H1 (cell line): ENCODE data around the gene TEX14. TPM values are rescaled to one million over a fixed set of nuclear protein-coding genes. Genes with fewer than 3 reads are reported as not detected.

Experiments
- CTCF ChIA-PET: fragments of 300-600 bp; sonication (Branson Sonifier 250); formaldehyde crosslinking; loops from one replicate; lab custom pipeline; 2021; ENCODE audit not compliant: partially characterized antibody; lab: Charles Lee
- POLR2A ChIA-PET: fragments of 300-600 bp; sonication (Branson Sonifier 250); formaldehyde crosslinking; loops from one replicate; lab custom pipeline; 2021; ENCODE audit warnings: inconsistent platforms; ENCODE audit not compliant: partially characterized antibody; lab: Charles Lee
- DNase-seq, 2 experiments: peaks; one replicate each; pipeline versions ENCODE4 v3.0.0 to v3.0.0-alpha.2; 2010 to 2022; ENCODE audit warnings: low spot score in 2 of 2, low read depth in 1 of 2, mixed read lengths in 1 of 2
- FAIRE-seq: peaks from 2 replicates; lab custom pipeline; 2011; peaks lifted over from hg19 to GRCh38; lab: Jason Lieb, UNC
- H2AFZ ChIP-seq: 2 replicates; pipeline ENCODE4 v1.8.1; 2012; ENCODE audit warnings: low read length, inconsistent platforms
- H2AK5ac ChIP-seq: 2 replicates; pipeline ENCODE4 v1.6.1; 2013; ENCODE audit warnings: low read depth, low read length
- H2BK120ac ChIP-seq: replicated peaks from 2 replicates; pipeline ENCODE3; 2013; ENCODE audit warnings: low read depth, low read length, inconsistent platforms
- H2BK12ac ChIP-seq: 2 replicates; pipeline ENCODE4 v1.6.1; 2013; ENCODE audit warnings: low read depth, low read length
- H2BK15ac ChIP-seq: 2 replicates; pipeline ENCODE4 v1.6.1; 2013; ENCODE audit warnings: low read length
- H2BK20ac ChIP-seq: 2 replicates; pipeline ENCODE4 v1.6.1; 2013; ENCODE audit warnings: low read length
- H2BK5ac ChIP-seq: 2 replicates; pipeline ENCODE4 v1.6.1; 2013; ENCODE audit warnings: low read depth, low read length
- H3K14ac ChIP-seq: 2 replicates; pipeline ENCODE4 v1.6.1; 2013; ENCODE audit warnings: inconsistent platforms; ENCODE audit not compliant: insufficient read length
- H3K18ac ChIP-seq: 2 replicates; pipeline ENCODE4 v1.6.1; 2013; ENCODE audit warnings: low read length; ENCODE audit errors: extremely low read depth
- H3K23ac ChIP-seq: 2 replicates; pipeline ENCODE4 v1.6.1; 2013; ENCODE audit warnings: inconsistent platforms; ENCODE audit not compliant: insufficient read length
- H3K23me2 ChIP-seq: 2 replicates; pipeline ENCODE4 v1.6.1; 2013; ENCODE audit warnings: low read depth, low read length
- H3K27ac ChIP-seq: 2 replicates; pipeline ENCODE4 v1.6.1; 2011; ENCODE audit warnings: low read depth, low read length, inconsistent platforms
- H3K27me3 ChIP-seq, 4 experiments: replicated peaks in 1 of 4; 1 replicate in 1 of 4; 2 replicates in 3 of 4; pipeline versions ENCODE4 v1.6.1 to v1.8.1; 2011 to 2013; ENCODE audit warnings: low read length in 3 of 4, mild to moderate bottlenecking in 3 of 4, inconsistent platforms in 2 of 4, mixed read lengths in 2 of 4, moderate library complexity in 1 of 4; ENCODE audit not compliant: control insufficient read depth in 3 of 4, insufficient read depth in 3 of 4; ENCODE audit errors: extremely low read depth in 1 of 4
- H3K36me3 ChIP-seq, 4 experiments: 2 replicates each; pipeline versions ENCODE4 v1.6.1 to v1.8.1; 2011 to 2013; ENCODE audit warnings: mild to moderate bottlenecking in 4 of 4, low read length in 3 of 4, moderate library complexity in 2 of 4, control low read depth in 1 of 4, inconsistent platforms in 1 of 4; ENCODE audit not compliant: insufficient read depth in 4 of 4, control insufficient read depth in 2 of 4
- H3K4ac ChIP-seq: replicated peaks from 2 replicates; pipeline ENCODE3; 2013; ENCODE audit warnings: low read length, low read depth, mixed read lengths, inconsistent platforms; ENCODE audit not compliant: insufficient read length
- H3K4me1 ChIP-seq, 4 experiments: replicated peaks in 1 of 4; 1 replicate in 1 of 4; 2 replicates in 3 of 4; pipeline versions ENCODE4 v1.6.1 to v1.8.1; 2011 to 2013; ENCODE audit warnings: low read length in 3 of 4, inconsistent platforms in 2 of 4, mixed read lengths in 1 of 4; ENCODE audit not compliant: insufficient read depth in 4 of 4, control insufficient read depth in 3 of 4
- H3K4me2 ChIP-seq, 2 experiments: 2 replicates each; pipeline versions ENCODE4 v1.6.1 to v1.8.1; 2011 to 2013; ENCODE audit warnings: low read depth in 2 of 2, low read length in 2 of 2, control low read depth in 1 of 2, inconsistent platforms in 1 of 2, mild to moderate bottlenecking in 1 of 2; ENCODE audit not compliant: insufficient read depth in 1 of 2
- H3K4me3 ChIP-seq, 4 experiments: fragments of 200-600, 300-600 bp in 1 of 4; sonication (generic), shearing (Covaris generic), sonication (Bioruptor Twin) in 1 of 4; 2 replicates each; pipeline versions ENCODE4 v1.5.1 to v1.8.1; 2011 to 2016; ENCODE audit warnings: low read length in 4 of 4, low read depth in 3 of 4, control low read depth in 2 of 4, inconsistent platforms in 2 of 4, mild to moderate bottlenecking in 2 of 4, mixed read lengths in 1 of 4, moderate library complexity in 1 of 4; ENCODE audit not compliant: insufficient read depth in 2 of 4; ENCODE audit errors: extremely low read depth in 1 of 4
- H3K56ac ChIP-seq: replicated peaks from 2 replicates; pipeline ENCODE3; 2013; ENCODE audit warnings: low read depth, mild to moderate bottlenecking, mixed read lengths, low read length, inconsistent platforms; ENCODE audit not compliant: insufficient read length
- H3K79me1 ChIP-seq: 2 replicates; pipeline ENCODE4 v1.6.1; 2013; ENCODE audit warnings: low read depth, low read length, control low read depth
- H3K79me2 ChIP-seq, 2 experiments: 2 replicates each; pipeline versions ENCODE4 v1.6.1 to v1.8.1; 2012 to 2013; ENCODE audit warnings: low read length in 2 of 2, mild to moderate bottlenecking in 2 of 2, inconsistent platforms in 1 of 2; ENCODE audit not compliant: insufficient read depth in 2 of 2, control insufficient read depth in 1 of 2
- H3K9ac ChIP-seq, 4 experiments: replicated peaks in 1 of 4; 1 replicate in 1 of 4; 2 replicates in 3 of 4; pipeline versions ENCODE4 v1.6.1 to v1.8.1; 2011 to 2013; ENCODE audit warnings: low read depth in 3 of 4, low read length in 3 of 4, control low read depth in 2 of 4, mild to moderate bottlenecking in 2 of 4, moderate library complexity in 2 of 4, inconsistent platforms in 1 of 4; ENCODE audit errors: extremely low read depth in 1 of 4
- H3K9me3 ChIP-seq, 2 experiments: 2 replicates each; pipeline versions ENCODE4 v1.6.1 to v1.8.1; 2012 to 2013; ENCODE audit warnings: mild to moderate bottlenecking in 2 of 2, moderate library complexity in 2 of 2, control low read depth in 1 of 2, inconsistent platforms in 1 of 2, low read depth in 1 of 2, low read length in 1 of 2, mixed read lengths in 1 of 2; ENCODE audit not compliant: insufficient read depth in 2 of 2
- H4K20me1 ChIP-seq, 2 experiments: replicated peaks in 1 of 2; 2 replicates each; pipeline versions ENCODE3 to v1.8.1; 2011 to 2013; ENCODE audit warnings: inconsistent platforms in 2 of 2, low read length in 2 of 2, mild to moderate bottlenecking in 1 of 2; ENCODE audit not compliant: insufficient read depth in 2 of 2, control insufficient read depth in 1 of 2
- H4K5ac ChIP-seq: 2 replicates; pipeline ENCODE4 v1.6.1; 2013; ENCODE audit warnings: low read length, low read depth, mixed read lengths, inconsistent platforms; ENCODE audit not compliant: insufficient read length
- H4K8ac ChIP-seq: 2 replicates; pipeline ENCODE4 v1.8.0; 2013; ENCODE audit warnings: mild to moderate bottlenecking, moderate library complexity, low read length, inconsistent platforms; ENCODE audit not compliant: insufficient read depth; ENCODE audit errors: extremely low read depth
- H4K91ac ChIP-seq: replicated peaks from 2 replicates; pipeline ENCODE3; 2013; ENCODE audit warnings: low read length, mixed read lengths, inconsistent platforms; ENCODE audit not compliant: insufficient read length
- ASH2L ChIP-seq: fragments of 200-600, 300-600 bp; sonication (generic); IDR thresholded peaks from one replicate; pipeline ENCODE4 v1.7.1; 2017; ENCODE audit warnings: low read length
- CBX5 ChIP-seq: fragments of 300-800, 300-1000 bp; sonication (generic); IDR thresholded peaks from 2 replicates; pipeline ENCODE4 v1.7.1; 2016; ENCODE audit warnings: antibody characterized with exemption, low read length, low read depth
- CBX8 ChIP-seq: fragments of 300-800, 300-1000 bp; sonication (generic); IDR thresholded peaks from 2 replicates; pipeline ENCODE4 v1.7.1; 2016; ENCODE audit warnings: low read depth, low read length, borderline replicate concordance
- EGR1 ChIP-seq: IDR thresholded peaks from 2 replicates; pipeline ENCODE4 v1.6.1; 2011; ENCODE audit warnings: low read depth, low read length, borderline replicate concordance
- FOSL1 ChIP-seq: IDR thresholded peaks from 2 replicates; pipeline ENCODE4 v1.6.1; 2011; ENCODE audit warnings: mild to moderate bottlenecking, low read depth, low read length, moderate library complexity; ENCODE audit not compliant: insufficient read depth
- NRF1 ChIP-seq: IDR thresholded peaks from 2 replicates; pipeline ENCODE4 v1.6.1; 2011; ENCODE audit warnings: mild to moderate bottlenecking, low read depth, low read length, improper control_type of control experiment
- POU5F1 ChIP-seq: IDR thresholded peaks from 2 replicates; pipeline ENCODE4 v1.6.1; 2011; ENCODE audit warnings: low read depth, mild to moderate bottlenecking, low read length, moderate library complexity
- RAD21 ChIP-seq, 2 experiments: IDR thresholded peaks in 1 of 2; conservative IDR thresholded peaks in 1 of 2; 2 replicates each; pipeline ENCODE4 v1.6.1; 2011; ENCODE audit warnings: low read depth in 2 of 2, low read length in 2 of 2, improper control_type of control experiment in 1 of 2, inconsistent platforms in 1 of 2, mild to moderate bottlenecking in 1 of 2, moderate library complexity in 1 of 2
- RBBP5 ChIP-seq: IDR thresholded peaks from 2 replicates; pipeline ENCODE4 v1.7.1; 2012; ENCODE audit warnings: low read depth, mild to moderate bottlenecking, inconsistent platforms, low read length, moderate library complexity, borderline replicate concordance
- SP2 ChIP-seq: IDR thresholded peaks from 2 replicates; pipeline ENCODE4 v1.6.1; 2012; ENCODE audit warnings: mild to moderate bottlenecking, low read length, inconsistent platforms
- TAF1 ChIP-seq: IDR thresholded peaks from 2 replicates; pipeline ENCODE4 v1.6.1; 2011; ENCODE audit warnings: mild to moderate bottlenecking, low read depth, low read length
- WGBS, 2 experiments: shearing (Covaris generic) in 1 of 2; methylation state at CpG; one replicate each; pipeline versions ENCODE4 v1.1.6 to v1.1.7; 2013 to 2015; ENCODE audit warnings: low lambda C conversion rate in 2 of 2, mixed read lengths in 2 of 2, inconsistent platforms in 1 of 2, low coverage in 1 of 2, missing lambda C conversion rate in 1 of 2; ENCODE audit not compliant: insufficient replicate concordance in 2 of 2, insufficient coverage in 1 of 2, insufficient read length in 1 of 2; ENCODE audit errors: extremely low coverage in 1 of 2, missing lambda C conversion rate in 1 of 2; 5-methylcytosine and 5-hydroxymethylcytosine counted together
- polyA plus RNA-seq, 7 experiments: library from polyadenylated mRNA; depleted of rRNA in 3 of 7; stranded (reverse) in 5 of 7; unstranded in 2 of 7; fragments of >200 nt in 5 of 7; fragments of 200-250 nt in 2 of 7; gene quantifications; 1 replicate in 5 of 7; 2 replicates in 1 of 7; 4 replicates in 1 of 7; pipeline versions ENCODE4 v1.2.1 to v1.2.3, GENCODE V29; 2011 to 2013; ENCODE audit warnings: missing spikeins in 2 of 7, mixed read lengths in 2 of 7
- total RNA-seq: library from RNA; stranded (reverse); fragmentation: NEBNext Ultra II Directional; extraction: Animal tissue kit (Norgen Biotek cat#: 25700); gene quantifications from 2 replicates; pipeline ENCODE4 v1.2.1, GENCODE V29; 2021
- TF ChIP-seq, protein P1 (sequence below), 3 experiments: IDR thresholded peaks; 1 replicate in 2 of 3; 2 replicates in 1 of 3; pipeline versions ENCODE4 v1.5.1 to v1.6.1; 2011; ENCODE audit warnings: low read length in 3 of 3, mild to moderate bottlenecking in 3 of 3, inconsistent platforms in 2 of 3, low read depth in 1 of 3, moderate library complexity in 1 of 3; ENCODE audit not compliant: insufficient read depth in 1 of 3; ENCODE audit errors: control extremely low read depth in 1 of 3

The TEX14 gene
- total and polyA plus RNA-seq, 2 of the 8 experiments (the other 6 are each of a cell fraction or from before 2014, with no cell fraction given): 0.83 to 2.5 TPM

DNA sequence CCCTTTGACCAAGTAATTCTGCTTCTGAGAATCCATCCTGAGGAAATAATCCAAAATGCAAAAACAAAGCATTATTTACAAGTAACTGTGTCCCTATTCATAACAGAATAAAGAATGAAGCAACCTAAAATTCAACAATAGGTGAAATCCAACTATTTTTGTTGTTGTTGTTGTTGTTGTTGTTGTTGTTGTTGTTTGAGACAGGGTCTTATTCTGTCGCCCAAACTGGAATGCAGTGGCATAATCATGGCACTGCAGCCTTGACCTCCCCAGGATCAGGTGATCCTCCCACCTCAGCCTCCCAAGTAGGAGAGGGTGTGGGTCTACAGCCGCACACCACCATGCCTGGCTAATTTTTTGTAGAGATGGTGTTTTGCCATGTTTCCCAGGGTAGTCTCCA lies 101.5 kb downstream of the TEX14 start:
- Histone ChIP-seq H3K9me3 (no peaks in the 10 kb centered on the region), H3K4me2 (no peak overlapping the region), H2BK120ac (no peak overlapping the region), H2AFZ (no peak overlapping the region), H2BK5ac (no peak overlapping the region), H3K4me3 (no peak overlapping the region), H4K8ac (no peak overlapping the region), H3K4me1 (no peaks in the 10 kb centered on the region), H3K79me1 (no peaks in the 10 kb centered on the region), H3K36me3 (no peaks in the 10 kb centered on the region), H3K14ac (no peak overlapping the region), H3K27ac (no peak overlapping the region), H3K18ac (no peak overlapping the region), H3K4ac (no peak overlapping the region), H3K23me2 (no peaks in the 10 kb centered on the region), H4K20me1 (no peaks in the 10 kb centered on the region), H2AK5ac (no peak overlapping the region), H4K91ac (no peak overlapping the region), H4K5ac (no peak overlapping the region), H2BK20ac (no peak overlapping the region), H3K23ac (no peak overlapping the region), H3K9ac (no peak overlapping the region), H2BK15ac (no peak overlapping the region), H3K56ac (no peak overlapping the region), H2BK12ac (no peak overlapping the region), H3K79me2 (no peaks in the 10 kb centered on the region), H3K27me3 (no peaks in the 10 kb centered on the region)
- ChIA-PET POLR2A (interaction anchor here (7.7 kb wide), 1 partner anchor 40 kb away, joined by 68 read pairs; no protein-coding TSS in a partner anchor), CTCF (interaction anchor here (1.2 to 3.6 kb wide), 3 partner anchors 13 to 38 kb away, joined by 4 to 42 read pairs (median 12); no protein-coding TSS in a partner anchor)
- no peak for FAIRE-seq
- WGBS, 2 experiments: 97% methylated on average over 2 of the region's 2 CpGs; no CpG with 5 or more reads in 1 of the 2 experiments
- no peak for DNase-seq
- TF ChIP-seq TAF1 (no peak), CBX8 (no peak), POU5F1 (no peak), EGR1 (no peak), NRF1 (no peak), FOSL1 (no peak), CBX5 (no peak), RAD21 (IDR thresholded peaks at IDR 0.05 in 1 of 2, conservative IDR thresholded peaks at IDR 0.05 in 1 of 2; ENCODE audit: low read depth in 2 of 2, low read length in 2 of 2) (no peak), ASH2L (no peak), RBBP5 (no peak), SP2 (no peak)
- TF ChIP-seq, protein P1, sequence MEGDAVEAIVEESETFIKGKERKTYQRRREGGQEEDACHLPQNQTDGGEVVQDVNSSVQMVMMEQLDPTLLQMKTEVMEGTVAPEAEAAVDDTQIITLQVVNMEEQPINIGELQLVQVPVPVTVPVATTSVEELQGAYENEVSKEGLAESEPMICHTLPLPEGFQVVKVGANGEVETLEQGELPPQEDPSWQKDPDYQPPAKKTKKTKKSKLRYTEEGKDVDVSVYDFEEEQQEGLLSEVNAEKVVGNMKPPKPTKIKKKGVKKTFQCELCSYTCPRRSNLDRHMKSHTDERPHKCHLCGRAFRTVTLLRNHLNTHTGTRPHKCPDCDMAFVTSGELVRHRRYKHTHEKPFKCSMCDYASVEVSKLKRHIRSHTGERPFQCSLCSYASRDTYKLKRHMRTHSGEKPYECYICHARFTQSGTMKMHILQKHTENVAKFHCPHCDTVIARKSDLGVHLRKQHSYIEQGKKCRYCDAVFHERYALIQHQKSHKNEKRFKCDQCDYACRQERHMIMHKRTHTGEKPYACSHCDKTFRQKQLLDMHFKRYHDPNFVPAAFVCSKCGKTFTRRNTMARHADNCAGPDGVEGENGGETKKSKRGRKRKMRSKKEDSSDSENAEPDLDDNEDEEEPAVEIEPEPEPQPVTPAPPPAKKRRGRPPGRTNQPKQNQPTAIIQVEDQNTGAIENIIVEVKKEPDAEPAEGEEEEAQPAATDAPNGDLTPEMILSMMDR (IDR thresholded peaks at IDR 0.05; ENCODE audit: control extremely low read depth in 1 of 3, insufficient read depth in 1 of 3, low read depth in 1 of 3, low read length in 3 of 3): no peak
